Measurements from ENCODE around the gene SYTL1. TPM values are rescaled to one million over a fixed set of nuclear protein-coding genes. Genes with fewer than 3 reads are reported as not detected.
A peak's percentile ranks its signal among the peaks of the same experiment; 100 is the strongest.

SYTL1 gene
- total and polyA plus RNA-seq, 9 of the 15 experiments (the other 6 are each of a cell fraction or from before 2014, with no cell fraction given) = 0.04 to 9.3 (median 1.7) TPM

DNA sequence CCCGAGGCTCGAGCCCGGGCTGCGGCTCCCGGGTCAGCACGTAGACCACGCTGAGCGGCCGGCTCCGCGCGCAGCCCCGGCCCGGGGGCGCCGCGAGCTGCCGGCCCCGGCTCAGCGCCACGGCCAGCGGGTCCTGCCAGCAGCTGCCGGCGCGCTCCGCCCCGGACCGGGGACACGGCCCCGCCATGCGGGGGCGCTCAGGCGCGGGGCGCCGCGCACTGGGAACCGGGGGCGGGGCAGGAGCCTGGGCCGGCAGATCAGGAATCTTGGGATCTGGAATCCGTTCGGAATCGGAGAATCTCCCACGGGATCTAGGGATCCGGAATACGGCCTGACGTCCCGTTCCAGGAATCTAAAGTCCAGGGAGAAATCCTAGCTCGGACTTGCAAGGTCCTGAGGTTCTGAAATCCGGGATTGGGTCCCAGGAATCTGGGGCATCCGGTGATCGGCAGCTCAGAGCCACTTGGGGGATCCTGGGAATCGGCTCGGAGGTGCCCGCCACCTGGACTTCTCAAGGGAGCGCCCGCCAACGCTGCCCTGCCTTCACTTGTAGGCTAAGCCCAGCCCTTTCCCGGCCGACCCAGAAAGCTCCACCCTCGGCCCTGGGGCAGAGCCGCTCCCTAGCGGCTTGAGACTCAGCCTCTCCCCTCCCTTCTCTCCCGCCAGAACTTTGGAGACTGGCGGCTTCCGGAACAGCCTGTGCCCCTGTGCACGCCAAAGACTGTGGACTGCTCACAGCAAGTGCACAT lies 24.8 kb downstream of the SYTL1 start, which contains the start of gene MAP3K6 (continued):
- TF ChIP-seq ZNF197 (CRISPR knock-in tag; IDR thresholded peaks at IDR 0.05; ENCODE audit: low read depth) = no peak
- no peak for TF ChIP-seq ESRRA (IDR thresholded peaks at IDR 0.05; ENCODE audit: borderline replicate concordance, low read depth)
- no peak for TF ChIP-seq ZNF740 (CRISPR knock-in tag; IDR thresholded peaks at IDR 0.05)
- no peak for TF ChIP-seq ZNF740 (tag; IDR thresholded peaks at IDR 0.05)
- no peak for TF ChIP-seq ZFP36 (IDR thresholded peaks at IDR 0.05; ENCODE audit: low read depth, low read length, partially characterized antibody)
- no peak for TF ChIP-seq NR2C1 (IDR thresholded peaks at IDR 0.05)
- no peak for TF ChIP-seq NR2C1 (tag; IDR thresholded peaks at IDR 0.05)
- no peak for TF ChIP-seq ZKSCAN1 (IDR thresholded peaks at IDR 0.05; ENCODE audit: low read depth, low read length)
- no peak for TF ChIP-seq PHB (CRISPR knock-in tag; IDR thresholded peaks at IDR 0.05)
- no peak for TF ChIP-seq CHAMP1 (IDR thresholded peaks at IDR 0.05)
- TF ChIP-seq DLX4 (CRISPR knock-in tag; IDR thresholded peaks at IDR 0.05) = no peak
- TF ChIP-seq CHD4 (IDR thresholded peaks at IDR 0.05; ENCODE audit: insufficient read depth, insufficient replicate concordance, low read depth, low read length, poor library complexity, severe bottlenecking) = no peak
- TF ChIP-seq NFRKB (IDR thresholded peaks at IDR 0.05; ENCODE audit: low read depth) = no peak
- TF ChIP-seq HOXB6 (CRISPR knock-in tag; IDR thresholded peaks at IDR 0.05; ENCODE audit: borderline replicate concordance) = no peak
- TF ChIP-seq STAG1 (CRISPR knock-in tag; IDR thresholded peaks at IDR 0.05; ENCODE audit: borderline replicate concordance) = 0 out of 2 replicates have a peak, but pooled peaks have one; percentile 26
- TF ChIP-seq ELK1 (CRISPR knock-in tag; IDR thresholded peaks at IDR 0.05) = no peak
- peak; percentile 34 to 69; a peak in 2 of 4 replicates for TF ChIP-seq MAZ (CRISPR knock-in tag; conservative IDR thresholded peaks at IDR 0.05 in 1 of 2, IDR thresholded peaks at IDR 0.05 in 1 of 2)
- TF ChIP-seq RBM34 (IDR thresholded peaks at IDR 0.05; ENCODE audit: borderline replicate concordance, insufficient read depth, low read length) = no peak
- TF ChIP-seq BCL6 (CRISPR knock-in tag; IDR thresholded peaks at IDR 0.05) = no peak
- no peak for TF ChIP-seq MED1 (CRISPR knock-in tag; IDR thresholded peaks at IDR 0.05; ENCODE audit: borderline replicate concordance)
- peak; percentile 48 for TF ChIP-seq MAX (CRISPR knock-in tag; IDR thresholded peaks at IDR 0.05)
- no peak; the same call in 1 of the 2 replicates for TF ChIP-seq ZZZ3 (IDR thresholded peaks at IDR 0.05)
- peak; percentile 95 for TF ChIP-seq CCNT2 (IDR thresholded peaks at IDR 0.05; ENCODE audit: borderline replicate concordance, extremely low read depth, insufficient read length, low read depth, low read length)

Data from K562 (cell line).